CD14-positive monocyte (primary cell): ENCODE data around the gene SBF1. TPM values are rescaled to one million over a fixed set of nuclear protein-coding genes. Genes with fewer than 3 reads are reported as not detected.
A peak's percentile ranks its signal among the peaks of the same experiment; 100 is the strongest.
"Not testable (repeated sequence)": the region's sequence is repeated elsewhere in the genome, so short reads cannot be mapped to it uniquely, and the experiment has no call there.

ENCODE experiments used
- DNase-seq, 3 donors: peaks; one replicate each; pipeline ENCODE4 v3.0.0-alpha.2; 2011 to 2022
- H2AFZ ChIP-seq: 2 replicates; pipeline ENCODE4 v1.6.0; 2012; ENCODE audit warnings: mild to moderate bottlenecking, low read depth, low read length, inconsistent platforms; ENCODE audit not compliant: insufficient read depth, poor library complexity, severe bottlenecking
- H3K27ac ChIP-seq, 2 donors: 1 replicate in 1 of 2; 2 replicates in 1 of 2; pipeline ENCODE4 v1.5.1; 2012 to 2013; ENCODE audit warnings: low read length in 2 of 2, control low read depth in 1 of 2, inconsistent platforms in 1 of 2, low read depth in 1 of 2, mild to moderate bottlenecking in 1 of 2
- H3K27me3 ChIP-seq, 2 donors: one replicate each; pipeline versions ENCODE4 v1.6.0 to v1.6.1; 2011 to 2013; ENCODE audit warnings: low read length in 2 of 2; ENCODE audit not compliant: control insufficient read depth in 2 of 2, insufficient read depth in 2 of 2
- H3K36me3 ChIP-seq, 2 donors: replicated peaks in 1 of 2; 1 replicate in 1 of 2; 2 replicates in 1 of 2; pipeline versions ENCODE4 v1.5.1 to v1.6.1; 2012 to 2013; ENCODE audit warnings: low read length in 2 of 2, control low read depth in 1 of 2, inconsistent platforms in 1 of 2, mild to moderate bottlenecking in 1 of 2; ENCODE audit not compliant: insufficient read depth in 2 of 2, control insufficient read depth in 1 of 2
- H3K4me1 ChIP-seq, 2 donors: 1 replicate in 1 of 2; 2 replicates in 1 of 2; pipeline versions ENCODE4 v1.5.1 to v1.6.1; 2012 to 2013; ENCODE audit warnings: low read length in 2 of 2, control low read depth in 1 of 2, inconsistent platforms in 1 of 2, mild to moderate bottlenecking in 1 of 2, moderate library complexity in 1 of 2; ENCODE audit not compliant: insufficient read depth in 2 of 2, control insufficient read depth in 1 of 2
- H3K4me2 ChIP-seq: replicated peaks from 2 replicates; pipeline ENCODE3; 2012; ENCODE audit warnings: low read length, moderate library complexity, mild to moderate bottlenecking; ENCODE audit not compliant: poor library complexity, severe bottlenecking; ENCODE audit errors: extremely low read depth
- H3K4me3 ChIP-seq, 3 experiments: fragments of 200-600 bp in 1 of 3; sonication (generic) in 1 of 3; replicated peaks in 1 of 3; 1 replicate in 2 of 3; 2 replicates in 1 of 3; pipeline ENCODE4 v1.5.1; 2011 to 2013; ENCODE audit warnings: low read length in 3 of 3, mild to moderate bottlenecking in 3 of 3, control low read depth in 2 of 3, low read depth in 2 of 3, inconsistent platforms in 1 of 3, moderate library complexity in 1 of 3
- H3K79me2 ChIP-seq: 2 replicates; pipeline ENCODE4 v1.6.0; 2012; ENCODE audit warnings: mild to moderate bottlenecking, control low read depth, inconsistent platforms, low read length, moderate library complexity; ENCODE audit not compliant: insufficient read depth
- H3K9ac ChIP-seq: 2 replicates; pipeline ENCODE4 v1.6.0; 2017; ENCODE audit warnings: low read length, mild to moderate bottlenecking; ENCODE audit not compliant: insufficient read depth, poor library complexity, severe bottlenecking
- H3K9me3 ChIP-seq, 2 donors: replicated peaks in 1 of 2; 1 replicate in 1 of 2; 2 replicates in 1 of 2; pipeline versions ENCODE4 v1.5.1 to v1.6.1; 2012 to 2013; ENCODE audit warnings: low read length in 2 of 2, control low read depth in 1 of 2; ENCODE audit not compliant: control insufficient read depth in 1 of 2, insufficient read depth in 1 of 2
- H4K20me1 ChIP-seq: 2 replicates; pipeline ENCODE4 v1.6.0; 2012; ENCODE audit warnings: mild to moderate bottlenecking, low read length, control low read depth, moderate library complexity; ENCODE audit not compliant: insufficient read depth
- H3K27ac Mint-ChIP-seq, 7 donors: one replicate each; pipeline ENCODE4 v1.8.0; 2020; ENCODE audit warnings: mild to moderate bottlenecking in 7 of 7, mixed read lengths in 7 of 7, moderate library complexity in 6 of 7, inconsistent platforms in 2 of 7
- H3K27me3 Mint-ChIP-seq, 3 donors: one replicate each; pipeline ENCODE4 v1.8.0; 2021 to 2022; ENCODE audit warnings: low read depth in 3 of 3, mild to moderate bottlenecking in 3 of 3, mixed read lengths in 3 of 3, moderate library complexity in 3 of 3, inconsistent platforms in 1 of 3
- H3K36me3 Mint-ChIP-seq, 2 donors: one replicate each; pipeline ENCODE4 v1.8.0; 2020; ENCODE audit warnings: mixed read lengths in 2 of 2, inconsistent platforms in 1 of 2, mild to moderate bottlenecking in 1 of 2
- H3K4me1 Mint-ChIP-seq: one replicate; pipeline ENCODE4 v1.8.0; 2020; ENCODE audit warnings: mild to moderate bottlenecking, mixed read lengths
- H3K4me3 Mint-ChIP-seq, 2 donors: one replicate each; pipeline ENCODE4 v1.8.0; 2020; ENCODE audit warnings: mild to moderate bottlenecking in 2 of 2, mixed read lengths in 2 of 2, moderate library complexity in 1 of 2
- H3K9me3 Mint-ChIP-seq, 7 donors: one replicate each; pipeline ENCODE4 v1.8.0; 2020 to 2022; ENCODE audit warnings: mixed read lengths in 7 of 7, mild to moderate bottlenecking in 6 of 7, moderate library complexity in 6 of 7, inconsistent platforms in 2 of 7
- WGBS: methylation state at CpG from one replicate; pipeline ENCODE4 v1.1.5; 2013; ENCODE audit warnings: missing lambda C conversion rate; ENCODE audit not compliant: insufficient coverage; 5-methylcytosine and 5-hydroxymethylcytosine counted together
- intact Hi-C, 2 donors: fragments of 100-400 bp; cut with micrococcal nuclease; formaldehyde crosslinking; loops; one replicate each; pipeline versions ENCODE4 v1.15.0 to v1.15.1; 2023
- polyA plus RNA-seq, 3 donors: library from polyadenylated mRNA; depleted of rRNA in 1 of 3; unstranded in 2 of 3; stranded (reverse) in 1 of 3; fragments of 300-500 nt in 2 of 3; fragments of >200 nt in 1 of 3; fragmentation: Illumina TruSeq in 2 of 3; gene quantifications; 1 replicate in 2 of 3; 2 replicates in 1 of 3; pipeline ENCODE4 v1.2.3, GENCODE V29; 2012 to 2021
- TF ChIP-seq, protein P1 (sequence below): fragments of 200-600 bp; IDR thresholded peaks from one replicate; pipeline ENCODE4 v1.8.0; 2022; ENCODE audit warnings: antibody characterized with exemption, mild to moderate bottlenecking

The SBF1 gene
- polyA plus RNA-seq, 3 donors, result 4.0 to 45.9 (median 6.2) TPM

DNA sequence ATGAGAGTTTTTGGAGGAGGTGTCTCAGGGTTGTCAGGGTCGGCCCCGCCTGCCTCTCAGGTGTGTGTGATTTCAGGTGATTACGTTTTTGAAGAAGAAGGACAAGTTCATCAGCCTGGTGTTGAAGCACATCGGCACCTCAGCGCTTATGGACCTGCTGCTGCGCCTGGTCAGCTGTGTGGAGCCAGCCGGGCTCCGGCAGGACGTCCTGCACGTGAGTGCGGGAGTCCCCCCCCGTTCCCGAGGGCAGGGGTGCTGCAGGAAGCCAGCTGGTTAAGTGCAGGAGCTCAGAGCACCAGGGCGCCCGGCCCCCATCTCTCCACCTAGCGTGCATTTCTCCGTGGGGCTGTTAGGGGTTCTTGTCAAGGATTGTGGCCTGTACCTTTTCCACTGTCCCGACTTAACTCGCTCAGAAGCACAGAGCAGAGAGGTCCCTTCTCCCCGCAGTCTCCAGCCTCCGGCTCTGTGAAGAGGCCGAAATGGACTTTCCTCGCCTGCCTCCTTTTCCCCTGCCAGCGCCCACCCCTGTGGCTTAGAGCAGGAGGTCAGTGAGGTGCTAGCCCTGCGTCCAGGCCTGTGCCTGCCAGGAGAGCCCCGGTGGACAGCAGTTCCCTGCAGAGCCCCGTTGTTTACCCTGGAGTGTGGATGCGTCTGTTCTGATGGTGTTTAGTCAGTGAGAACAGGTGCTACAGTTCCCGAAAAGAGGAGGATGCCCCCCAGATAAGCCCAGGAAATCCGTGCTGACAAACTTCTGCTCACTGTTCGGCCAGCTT lies 60.2 kb downstream of the SBF1 start:
- Mint-ChIP-seq H3K4me3 (no peak overlapping the region), H3K27ac (peak overlapping the region in 3 of 7 donors; percentile 15 to 25 (median 17)), H3K27me3 (no peaks in the 10 kb centered on the region), H3K4me1 (peaks cover 2% of the 10 kb centered on the region), H3K36me3 (peaks cover 52 to 84% of the 10 kb centered on the region in 2 donors), H3K9me3 (no peaks in the 10 kb centered on the region)
- peaks cover 67 to 82% of the 10 kb centered on the region in 2 donors for H3K36me3 ChIP-seq
- no peak overlapping the region for H3K27ac ChIP-seq
- intact Hi-C loops, result no loop called here
- DNase-seq, result no peak
- no peaks in the 10 kb centered on the region for H3K9me3 ChIP-seq
- TF ChIP-seq, protein P1, sequence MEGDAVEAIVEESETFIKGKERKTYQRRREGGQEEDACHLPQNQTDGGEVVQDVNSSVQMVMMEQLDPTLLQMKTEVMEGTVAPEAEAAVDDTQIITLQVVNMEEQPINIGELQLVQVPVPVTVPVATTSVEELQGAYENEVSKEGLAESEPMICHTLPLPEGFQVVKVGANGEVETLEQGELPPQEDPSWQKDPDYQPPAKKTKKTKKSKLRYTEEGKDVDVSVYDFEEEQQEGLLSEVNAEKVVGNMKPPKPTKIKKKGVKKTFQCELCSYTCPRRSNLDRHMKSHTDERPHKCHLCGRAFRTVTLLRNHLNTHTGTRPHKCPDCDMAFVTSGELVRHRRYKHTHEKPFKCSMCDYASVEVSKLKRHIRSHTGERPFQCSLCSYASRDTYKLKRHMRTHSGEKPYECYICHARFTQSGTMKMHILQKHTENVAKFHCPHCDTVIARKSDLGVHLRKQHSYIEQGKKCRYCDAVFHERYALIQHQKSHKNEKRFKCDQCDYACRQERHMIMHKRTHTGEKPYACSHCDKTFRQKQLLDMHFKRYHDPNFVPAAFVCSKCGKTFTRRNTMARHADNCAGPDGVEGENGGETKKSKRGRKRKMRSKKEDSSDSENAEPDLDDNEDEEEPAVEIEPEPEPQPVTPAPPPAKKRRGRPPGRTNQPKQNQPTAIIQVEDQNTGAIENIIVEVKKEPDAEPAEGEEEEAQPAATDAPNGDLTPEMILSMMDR, result no peak
- H3K4me3 ChIP-seq, result no peak overlapping the region
- no peaks in the 10 kb centered on the region for H3K4me1 ChIP-seq
- peaks cover 3% of the 10 kb centered on the region for H4K20me1 ChIP-seq
- H3K9ac ChIP-seq, result no peak overlapping the region
- H3K27me3 ChIP-seq, result no peaks in the 10 kb centered on the region
- H3K79me2 ChIP-seq, result no peaks in the 10 kb centered on the region
- WGBS, result 99% methylated on average over 28 of the region's 31 CpGs
- H2AFZ ChIP-seq, result no peak overlapping the region
- no peak overlapping the region for H3K4me2 ChIP-seq

DNA sequence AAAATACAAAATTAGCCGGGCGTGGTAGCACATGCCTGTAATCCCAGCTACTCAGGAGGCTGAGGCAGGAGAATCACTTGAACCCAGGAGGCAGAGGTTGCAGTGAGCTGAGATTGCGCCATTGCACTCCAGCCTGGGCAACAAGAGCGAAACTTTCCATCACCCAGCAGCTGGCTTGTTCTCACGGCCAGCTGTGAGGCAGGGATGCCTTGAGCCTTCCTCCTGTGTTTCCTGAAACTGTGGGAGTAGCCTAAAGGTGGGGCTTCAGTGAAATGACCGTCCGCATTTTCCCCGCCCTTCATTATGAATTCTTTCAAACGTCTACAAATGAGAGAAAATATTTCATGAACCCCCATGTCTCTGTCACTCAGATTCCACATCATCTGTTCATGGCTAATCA lies 65.9 kb downstream of the SBF1 start:
- H3K27me3 Mint-ChIP-seq, H4K20me1 ChIP-seq, H3K27me3 ChIP-seq, intact Hi-C loops, H3K4me3 Mint-ChIP-seq, H3K4me1 Mint-ChIP-seq, H3K27ac ChIP-seq, H2AFZ ChIP-seq, DNase-seq, H3K4me2 ChIP-seq, H3K9me3 ChIP-seq, H3K9me3 Mint-ChIP-seq, H3K9ac ChIP-seq, H3K4me3 ChIP-seq, H3K4me1 ChIP-seq: not testable (repeated sequence)
- Histone ChIP-seq H3K79me2 (peaks cover 11% of the 10 kb centered on the region), H3K36me3 (peaks cover 33 to 70% of the 10 kb centered on the region in 2 donors)
- 95% methylated on average over 4 of the region's 9 CpGs for WGBS
- Mint-ChIP-seq H3K36me3 (peaks cover 48 to 78% of the 10 kb centered on the region in 2 donors), H3K27ac (peak overlapping the region in 2 of 7 donors; percentile 15 to 64)
